Cardiac fibroblast (primary cell): ENCODE results near the gene PTPRQ.

Experiments
- DNase-seq, 2 donors: peaks; one replicate each; pipeline versions ENCODE4 v3.0.0 to v3.0.0-alpha.2; 2010; ENCODE audit warnings: low read depth in 2 of 2
- H3K4me3 ChIP-seq, 2 donors: replicated peaks in 1 of 2; 1 replicate in 1 of 2; 2 replicates in 1 of 2; pipeline ENCODE4 v1.5.1; 2011; ENCODE audit warnings: low read depth in 2 of 2, low read length in 2 of 2, mild to moderate bottlenecking in 2 of 2, moderate library complexity in 1 of 2
- TF ChIP-seq, protein P1 (sequence below): IDR thresholded peaks from one replicate; pipeline ENCODE4 v1.5.1; 2011; ENCODE audit warnings: low read depth, mild to moderate bottlenecking, low read length, inconsistent platforms

Gene PTPRQ

DNA sequence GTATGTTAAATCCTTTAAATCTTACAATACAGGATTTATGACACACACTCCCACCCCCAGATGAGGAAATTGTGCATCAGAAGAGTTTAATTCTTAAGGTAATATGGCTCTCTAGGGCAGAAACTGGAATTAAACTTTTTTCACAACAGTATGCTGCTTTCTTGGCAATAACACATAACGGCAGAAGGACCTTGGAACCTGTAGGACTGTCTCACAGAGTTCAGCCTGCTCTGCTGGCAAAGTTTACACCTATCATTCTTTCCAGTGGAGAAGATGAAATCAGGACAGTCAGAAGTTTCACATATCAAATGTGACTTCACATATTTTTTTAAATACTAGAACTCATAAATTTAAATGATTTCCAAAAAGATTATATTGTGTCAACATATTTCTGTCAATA, 232.8 kb downstream of the PTPRQ start:
- DNase-seq, result no peak
- no peak overlapping the region for H3K4me3 ChIP-seq
- TF ChIP-seq, protein P1, sequence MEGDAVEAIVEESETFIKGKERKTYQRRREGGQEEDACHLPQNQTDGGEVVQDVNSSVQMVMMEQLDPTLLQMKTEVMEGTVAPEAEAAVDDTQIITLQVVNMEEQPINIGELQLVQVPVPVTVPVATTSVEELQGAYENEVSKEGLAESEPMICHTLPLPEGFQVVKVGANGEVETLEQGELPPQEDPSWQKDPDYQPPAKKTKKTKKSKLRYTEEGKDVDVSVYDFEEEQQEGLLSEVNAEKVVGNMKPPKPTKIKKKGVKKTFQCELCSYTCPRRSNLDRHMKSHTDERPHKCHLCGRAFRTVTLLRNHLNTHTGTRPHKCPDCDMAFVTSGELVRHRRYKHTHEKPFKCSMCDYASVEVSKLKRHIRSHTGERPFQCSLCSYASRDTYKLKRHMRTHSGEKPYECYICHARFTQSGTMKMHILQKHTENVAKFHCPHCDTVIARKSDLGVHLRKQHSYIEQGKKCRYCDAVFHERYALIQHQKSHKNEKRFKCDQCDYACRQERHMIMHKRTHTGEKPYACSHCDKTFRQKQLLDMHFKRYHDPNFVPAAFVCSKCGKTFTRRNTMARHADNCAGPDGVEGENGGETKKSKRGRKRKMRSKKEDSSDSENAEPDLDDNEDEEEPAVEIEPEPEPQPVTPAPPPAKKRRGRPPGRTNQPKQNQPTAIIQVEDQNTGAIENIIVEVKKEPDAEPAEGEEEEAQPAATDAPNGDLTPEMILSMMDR, result no peak

DNA sequence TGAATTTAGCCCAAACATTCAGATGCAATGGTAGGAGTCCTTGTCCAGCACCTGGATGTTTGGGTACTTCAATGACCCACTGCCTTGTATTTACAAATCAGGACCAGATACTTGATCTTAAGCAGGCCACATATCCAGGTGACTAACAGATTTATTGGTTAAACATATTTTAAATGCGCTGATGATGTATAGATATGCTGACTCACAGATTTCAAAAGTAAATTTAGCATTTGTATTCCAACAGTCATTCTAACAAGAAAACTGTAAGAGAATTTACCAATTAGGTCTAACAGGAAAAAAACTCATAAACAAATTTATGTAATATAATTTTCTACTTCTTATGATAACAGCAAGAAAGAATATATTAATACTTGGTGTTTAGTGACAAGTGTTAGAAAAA, 234.0 kb downstream of the PTPRQ start:
- no peak overlapping the region for H3K4me3 ChIP-seq
- TF ChIP-seq, protein P1, result no peak
- no peak for DNase-seq

DNA sequence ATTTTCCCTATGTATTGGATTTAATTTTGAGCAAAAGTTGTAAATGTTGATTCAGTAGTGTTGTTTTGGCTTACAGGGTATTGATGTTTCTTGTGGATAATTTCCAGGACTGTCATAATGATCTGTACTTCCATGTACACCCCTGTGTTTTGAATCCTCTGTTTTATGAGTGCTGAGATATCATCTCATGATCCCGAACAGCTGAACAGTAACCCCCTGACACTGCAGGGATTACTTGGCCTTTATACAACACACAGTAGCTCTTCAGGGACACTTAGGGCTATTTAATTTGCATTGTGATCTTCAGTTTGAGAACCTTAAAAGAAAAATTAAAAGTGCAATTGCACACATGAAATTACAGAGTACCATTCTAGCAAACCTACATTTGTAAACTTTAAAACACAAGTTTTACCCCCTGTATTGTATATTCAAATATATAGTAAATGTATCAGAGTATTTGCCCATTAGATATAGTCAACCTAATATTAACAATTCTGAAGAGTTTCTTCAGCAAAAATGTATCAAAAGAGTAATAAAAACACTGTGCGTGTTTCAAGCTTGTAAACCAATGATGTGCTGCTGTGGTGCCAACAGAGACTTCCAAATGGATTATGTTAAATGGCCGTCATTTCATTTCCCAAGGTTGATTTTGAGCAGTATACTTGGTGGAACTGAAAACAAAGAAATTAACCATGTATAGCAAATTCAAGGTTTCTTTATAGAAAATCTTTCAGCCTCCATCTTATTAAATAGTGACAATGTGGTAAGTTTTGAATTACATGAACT, 235.5 kb downstream of the PTPRQ start:
- no peak overlapping the region for H3K4me3 ChIP-seq
- TF ChIP-seq, protein P1, result no peak
- DNase-seq, result no peak

DNA sequence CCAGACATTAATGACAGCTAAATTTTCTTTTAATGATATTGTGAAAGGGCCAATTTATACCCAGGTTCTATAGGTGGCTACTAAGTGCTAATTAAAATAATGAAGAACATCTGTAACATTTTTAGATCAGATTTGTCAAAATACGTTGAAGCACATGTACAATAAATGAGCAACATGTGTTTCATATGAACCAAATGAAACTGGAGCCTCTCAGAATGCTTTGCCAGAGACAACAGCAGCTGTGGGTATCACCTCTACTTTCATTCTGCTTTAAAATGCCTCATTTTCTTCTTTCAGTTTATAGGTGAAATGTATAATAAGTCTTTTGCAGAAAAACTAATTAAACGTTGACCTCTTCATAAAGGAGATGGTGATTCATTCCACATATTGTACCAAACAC, 237.3 kb downstream of the PTPRQ start:
- TF ChIP-seq, protein P1, result no peak
- no peak for DNase-seq
- H3K4me3 ChIP-seq, result no peak overlapping the region

DNA sequence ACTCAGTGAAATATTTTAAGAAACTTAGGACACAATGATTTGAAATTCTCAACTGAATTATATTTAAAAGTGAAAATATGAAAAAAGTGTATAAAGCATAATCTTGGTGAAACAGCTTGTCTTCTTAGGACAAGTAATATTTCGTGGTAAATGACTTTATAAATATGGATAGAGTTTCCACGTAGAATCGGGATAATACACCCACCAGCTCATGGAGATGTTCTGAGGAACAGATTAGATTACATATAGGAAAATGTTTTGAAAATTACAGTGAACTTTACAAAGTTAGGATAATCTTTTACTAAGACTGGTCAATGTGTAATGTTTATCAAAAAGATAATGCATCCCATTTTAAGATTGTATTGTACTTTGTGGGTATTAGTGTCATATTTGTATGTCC, 237.8 kb downstream of the PTPRQ start:
- no peak overlapping the region for H3K4me3 ChIP-seq
- TF ChIP-seq, protein P1, result no peak
- no peak for DNase-seq

DNA sequence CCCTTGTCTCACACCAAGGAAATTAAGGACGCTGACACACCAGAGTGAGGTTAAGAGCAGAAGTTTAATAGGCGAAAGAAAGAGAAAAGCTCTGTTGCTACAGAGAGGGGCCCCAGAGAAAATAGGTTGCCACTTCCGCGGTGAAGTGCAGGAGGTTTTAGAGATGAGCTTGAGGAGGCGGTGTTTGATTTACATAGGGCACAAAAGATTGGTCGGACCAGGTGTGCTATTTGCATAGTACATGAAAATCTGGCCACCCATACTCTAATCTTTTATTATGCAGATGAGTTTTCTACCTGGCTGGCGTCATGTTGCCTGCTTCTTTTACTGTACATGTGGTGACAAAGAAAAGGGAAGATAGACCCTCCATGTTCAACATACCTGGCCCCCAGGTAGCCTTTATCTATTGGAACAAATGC, 240.1 kb downstream of the PTPRQ start:
- DNase-seq, result no peak
- H3K4me3 ChIP-seq, result no peak overlapping the region
- TF ChIP-seq, protein P1, result no peak

DNA sequence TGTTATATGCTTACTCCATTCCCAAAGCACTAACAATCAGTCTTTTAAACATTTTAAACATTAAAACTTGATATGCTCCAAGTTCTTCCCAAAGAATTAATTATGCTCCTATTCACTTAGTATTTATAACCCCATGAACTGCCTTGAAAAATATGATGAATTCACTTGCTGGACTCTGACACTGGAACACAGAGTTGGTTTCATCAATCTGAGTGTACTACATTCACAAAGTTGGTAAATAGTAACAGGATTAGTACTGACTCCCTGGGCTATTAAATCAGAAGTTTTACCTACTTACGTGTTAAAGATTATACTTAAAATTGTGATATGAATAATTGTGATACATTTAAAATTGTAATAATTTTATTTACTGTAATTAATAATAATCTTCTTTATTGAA, 246.1 kb downstream of the PTPRQ start:
- no peak for DNase-seq
- H3K4me3 ChIP-seq, result no peak overlapping the region
- TF ChIP-seq, protein P1, result no peak
